Fibroblast of skin of right biceps (primary cell): Measurements from ENCODE around the gene RTP1.

Experiments used
- DNase-seq: peaks from one replicate; pipeline ENCODE4 v3.0.0-alpha.2; 2013

RTP1 gene

GRCh38 chr3:187243933-187244524, 46.7 kb downstream of the RTP1 start:
- DNase-seq = peak; percentile 68

- no peak for DNase-seq
Measured at GRCh38 chr3:187247398-187247797, 50.1 kb downstream of the RTP1 start.
